K562 (cell line): ENCODE measurements around the gene TJAP1. TPM values are rescaled to one million over a fixed set of nuclear protein-coding genes. Genes with fewer than 3 reads are reported as not detected.
A peak's percentile ranks its signal among the peaks of the same experiment; 100 is the strongest.

Experiments used
- ATAC-seq: fragments of 200-7000 bp; cut with Tn5 transposase; 3 replicates; pipeline ENCODE4 v1.9.1; 2020; ENCODE audit warnings: moderate library complexity
- BruUV-seq: library from RNA; stranded (reverse); fragments of 400-500 nt; replicated peaks from 2 replicates; lab custom pipeline; 2021; lab: Mats Ljungman, UMichigan
- CTCF ChIA-PET: fragments of 300-600 bp; formaldehyde crosslinking; extraction: SDS; loops from one replicate; lab custom pipeline; 2021; ENCODE audit warnings: low intra/inter-chr PET ratio; lab: Yijun Ruan, JAX
- POLR2A ChIA-PET: fragments of 300-600, 350-650 bp; sonication (Branson Sonifier 250); formaldehyde crosslinking; extraction: SDS; loops from one replicate; lab custom pipeline; 2021; ENCODE audit warnings: antibody characterized with exemption, inconsistent platforms; lab: Yijun Ruan, JAX
- DNase-seq, 4 experiments: peaks; one replicate each; pipeline versions ENCODE4 v3.0.0 to v3.0.0-alpha.2; 2011 to 2018; ENCODE audit warnings: low spot score in 3 of 4, mixed read lengths in 3 of 4; ENCODE audit errors: extremely low read depth in 1 of 4
- FAIRE-seq: peaks from 2 replicates; lab custom pipeline; 2011; peaks lifted over from hg19 to GRCh38; lab: Jason Lieb, UNC
- H2AFZ ChIP-seq: 2 replicates; pipeline ENCODE4 v1.6.0; 2011; ENCODE audit warnings: low read depth, low read length, control low read depth, inconsistent platforms
- H3K27ac ChIP-seq: fragments of 200-600 bp; 3 replicates; pipeline ENCODE4 v1.8.0; 2011; ENCODE audit warnings: low read depth, mild to moderate bottlenecking, control low read depth, inconsistent platforms, low read length, moderate library complexity, mixed read lengths; ENCODE audit errors: extremely low read depth
- H3K27me3 ChIP-seq, 2 experiments: fragments of 300-600 bp in 1 of 2; 2 replicates in 1 of 2; 3 replicates in 1 of 2; pipeline versions ENCODE4 v1.6.0 to v1.8.0; 2011; ENCODE audit warnings: inconsistent platforms in 2 of 2, low read length in 2 of 2, mild to moderate bottlenecking in 1 of 2, mixed read lengths in 1 of 2, moderate library complexity in 1 of 2; ENCODE audit not compliant: control insufficient read depth in 2 of 2, insufficient read depth in 2 of 2
- H3K36me3 ChIP-seq: fragments of 300-600 bp; 3 replicates; pipeline ENCODE4 v1.8.0; 2011; ENCODE audit warnings: mild to moderate bottlenecking, low read length, inconsistent platforms; ENCODE audit not compliant: control insufficient read depth, insufficient read depth
- H3K4me1 ChIP-seq, 2 experiments: fragments of 200-600 bp in 1 of 2; replicated peaks in 1 of 2; 2 replicates in 1 of 2; 3 replicates in 1 of 2; pipeline versions ENCODE4 v1.5.1 to v1.8.0; 2011; ENCODE audit warnings: inconsistent platforms in 2 of 2, low read length in 2 of 2, mild to moderate bottlenecking in 1 of 2, mixed read lengths in 1 of 2, moderate library complexity in 1 of 2; ENCODE audit not compliant: control insufficient read depth in 2 of 2, insufficient read depth in 2 of 2
- H3K4me2 ChIP-seq: 2 replicates; pipeline ENCODE4 v1.6.1; 2011; ENCODE audit warnings: low read length, control low read depth, inconsistent platforms, mixed read lengths; ENCODE audit not compliant: insufficient read depth
- H3K4me3 ChIP-seq: fragments of 200-600 bp; sonication (generic), shearing (Covaris generic); 2 replicates; pipeline ENCODE4 v1.5.1; 2016; ENCODE audit warnings: control low read depth, inconsistent platforms
- H3K79me2 ChIP-seq: fragments of 200-600 bp; 3 replicates; pipeline ENCODE4 v1.8.0; 2011; ENCODE audit warnings: low read length, inconsistent platforms; ENCODE audit not compliant: control insufficient read depth, insufficient read depth
- H3K9ac ChIP-seq, 2 experiments: 2 replicates each; pipeline versions ENCODE4 v1.6.0 to v1.6.1; 2011; ENCODE audit warnings: low read depth in 2 of 2, low read length in 2 of 2, control low read depth in 1 of 2, inconsistent platforms in 1 of 2, mild to moderate bottlenecking in 1 of 2, mixed read lengths in 1 of 2; ENCODE audit not compliant: insufficient read depth in 1 of 2
- H3K9me1 ChIP-seq: one replicate; pipeline ENCODE4 v1.6.0; 2011; ENCODE audit warnings: inconsistent platforms, mild to moderate bottlenecking, low read length, moderate library complexity; ENCODE audit not compliant: control insufficient read depth, insufficient read depth
- H3K9me3 ChIP-seq: replicated peaks from 2 replicates; pipeline ENCODE4 v1.5.1; 2011; ENCODE audit warnings: low read depth, low read length, inconsistent platforms; ENCODE audit not compliant: control insufficient read depth, insufficient read depth
- H4K20me1 ChIP-seq: replicated peaks from 2 replicates; pipeline ENCODE4 v1.6.1; 2011; ENCODE audit warnings: low read length, inconsistent platforms, mixed read lengths; ENCODE audit not compliant: control insufficient read depth, insufficient read depth
- CTCF ChIP-seq, 3 experiments: IDR thresholded peaks in 2 of 3; conservative IDR thresholded peaks in 1 of 3; 2 replicates each; pipeline ENCODE4 v1.5.1; 2011 to 2012; ENCODE audit warnings: low read length in 3 of 3, mild to moderate bottlenecking in 3 of 3, control low read depth in 2 of 3, improper control_type of control experiment in 1 of 3, inconsistent platforms in 1 of 3, low read depth in 1 of 3, mixed read lengths in 1 of 3, moderate library complexity in 1 of 3; ENCODE audit not compliant: insufficient read depth in 2 of 3
- WGBS: fragments of 100-300 bp; shearing (Covaris generic); methylation state at CpG from one replicate; pipeline ENCODE4 v1.1.6; 2016; ENCODE audit warnings: low coverage, mixed read lengths; ENCODE audit not compliant: insufficient coverage; ENCODE audit errors: missing lambda C conversion rate; 5-methylcytosine and 5-hydroxymethylcytosine counted together
- in situ Hi-C: fragments of 300-500 bp; cut with MboI; formaldehyde crosslinking; loops from 4 replicates; pipeline ENCODE4 v1.15.0; 2018; ENCODE audit warnings: inconsistent platforms, mixed read lengths
- intact Hi-C: fragments of 100-400 bp; cut with micrococcal nuclease; formaldehyde crosslinking; loops from 2 replicates; pipeline ENCODE4 v1.14.2; 2022
- polyA plus RNA-seq, 8 experiments: library from polyadenylated mRNA; depleted of rRNA in 4 of 8; stranded (reverse) in 5 of 8; unstranded in 3 of 8; fragments of >200 nt; fragmentation: Nextera tagmentation in 2 of 8; fragmentation: Illumina TruSeq in 1 of 8; extraction: Ambion mirVana in 2 of 8; extraction: Trizol in 1 of 8; gene quantifications; 2 replicates each; pipeline versions ENCODE4 v1.2.1 to v1.2.3, GENCODE V29; 2011 to 2014; ENCODE audit warnings: inconsistent platforms in 1 of 8, missing spikeins in 1 of 8
- total RNA-seq, 7 experiments: library from RNA; depleted of rRNA in 6 of 7; stranded (reverse); fragments of >200 nt in 6 of 7; fragmentation: Illumina TruSeq in 2 of 7; extraction: Trizol in 2 of 7; gene quantifications; 2 replicates each; pipeline versions ENCODE4 v1.2.1 to v1.2.3, GENCODE V29; 2011 to 2021; ENCODE audit warnings: low replicate concordance in 1 of 7
- TF ChIP-seq, protein P1 (sequence below): fragments of 450-650 bp; formaldehyde crosslinking; IDR thresholded peaks from 2 replicates; pipeline ENCODE4 v1.4.0; 2020; ENCODE audit warnings: mild to moderate bottlenecking
- TF ChIP-seq, protein P2 (sequence below): fragments of 250-450 bp; sonication (Bioruptor Pico); IDR thresholded peaks from 2 replicates; pipeline ENCODE4 v1.9.0; 2021; ENCODE audit warnings: mild to moderate bottlenecking, inconsistent platforms

Gene TJAP1
- total and polyA plus RNA-seq, 9 of the 15 experiments (the other 6 are each of a cell fraction or from before 2014, with no cell fraction given): 0.06 to 35.8 (median 16.2) TPM

- H3K27me3 ChIP-seq: peaks cover 0 to 6% of the 10 kb centered on the region in 2 experiments; a peak in 2 of 5 replicates
- peaks cover 10 to 45% of the 10 kb centered on the region in 2 experiments; a peak in 4 of 5 replicates for H3K4me1 ChIP-seq
- H4K20me1 ChIP-seq: peaks cover 6% of the 10 kb centered on the region; the same call in 1 of the 2 replicates
- peaks cover 4% of the 10 kb centered on the region for H3K9me1 ChIP-seq
- H3K4me3 ChIP-seq: no peak overlapping the region
- no peaks in the 10 kb centered on the region for H3K79me2 ChIP-seq
- ChIA-PET POLR2A (interaction anchor here (0.6 to 6.2 kb wide), 6 partner anchors 8 to 206 kb away, joined by 3 to 54 read pairs (median 4); partner anchors contain the start of genes POLR1C and YIPF3), CTCF (no interaction called here)
- intact Hi-C loops (no loop called here), in situ Hi-C loops (no loop called here)
- H3K36me3 ChIP-seq: peaks cover 55% of the 10 kb centered on the region
- no peak overlapping the region for H3K9ac ChIP-seq
- DNase-seq: no peak
- no peak overlapping the region for H2AFZ ChIP-seq
- H3K27ac ChIP-seq: no peak overlapping the region
- ATAC-seq: no peak
- BruUV-seq: no TSS peak
- H3K4me2 ChIP-seq: no peak overlapping the region
- H3K9me3 ChIP-seq: no peaks in the 10 kb centered on the region
- FAIRE-seq: no peak
- WGBS: 52% methylated on average over 8 of the region's 8 CpGs
- TF ChIP-seq CTCF (IDR thresholded peaks at IDR 0.05 in 2 of 3, conservative IDR thresholded peaks at IDR 0.05 in 1 of 3; ENCODE audit: insufficient read depth in 2 of 3, low read depth in 1 of 3, low read length in 3 of 3): peak; percentile 5 to 19 (median 12); a peak in 1 of 6 replicates
- TF ChIP-seq, protein P1, sequence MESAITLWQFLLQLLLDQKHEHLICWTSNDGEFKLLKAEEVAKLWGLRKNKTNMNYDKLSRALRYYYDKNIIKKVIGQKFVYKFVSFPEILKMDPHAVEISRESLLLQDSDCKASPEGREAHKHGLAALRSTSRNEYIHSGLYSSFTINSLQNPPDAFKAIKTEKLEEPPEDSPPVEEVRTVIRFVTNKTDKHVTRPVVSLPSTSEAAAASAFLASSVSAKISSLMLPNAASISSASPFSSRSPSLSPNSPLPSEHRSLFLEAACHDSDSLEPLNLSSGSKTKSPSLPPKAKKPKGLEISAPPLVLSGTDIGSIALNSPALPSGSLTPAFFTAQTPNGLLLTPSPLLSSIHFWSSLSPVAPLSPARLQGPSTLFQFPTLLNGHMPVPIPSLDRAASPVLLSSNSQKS (CRISPR knock-in tag): no peak
- TF ChIP-seq, protein P2, sequence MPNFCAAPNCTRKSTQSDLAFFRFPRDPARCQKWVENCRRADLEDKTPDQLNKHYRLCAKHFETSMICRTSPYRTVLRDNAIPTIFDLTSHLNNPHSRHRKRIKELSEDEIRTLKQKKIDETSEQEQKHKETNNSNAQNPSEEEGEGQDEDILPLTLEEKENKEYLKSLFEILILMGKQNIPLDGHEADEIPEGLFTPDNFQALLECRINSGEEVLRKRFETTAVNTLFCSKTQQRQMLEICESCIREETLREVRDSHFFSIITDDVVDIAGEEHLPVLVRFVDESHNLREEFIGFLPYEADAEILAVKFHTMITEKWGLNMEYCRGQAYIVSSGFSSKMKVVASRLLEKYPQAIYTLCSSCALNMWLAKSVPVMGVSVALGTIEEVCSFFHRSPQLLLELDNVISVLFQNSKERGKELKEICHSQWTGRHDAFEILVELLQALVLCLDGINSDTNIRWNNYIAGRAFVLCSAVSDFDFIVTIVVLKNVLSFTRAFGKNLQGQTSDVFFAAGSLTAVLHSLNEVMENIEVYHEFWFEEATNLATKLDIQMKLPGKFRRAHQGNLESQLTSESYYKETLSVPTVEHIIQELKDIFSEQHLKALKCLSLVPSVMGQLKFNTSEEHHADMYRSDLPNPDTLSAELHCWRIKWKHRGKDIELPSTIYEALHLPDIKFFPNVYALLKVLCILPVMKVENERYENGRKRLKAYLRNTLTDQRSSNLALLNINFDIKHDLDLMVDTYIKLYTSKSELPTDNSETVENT: 0 out of 2 replicates have a peak, but pooled peaks have one; percentile 21
Measured at GRCh38 chr6:43508481-43509141, 31.2 kb downstream of the TJAP1 start.
